ENCODE results near the gene RSBN1L.

- peak in 1 of 2 experiments; percentile 85; a peak in 2 of 4 replicates for TF ChIP-seq REST (IDR thresholded peaks at IDR 0.05; ENCODE audit: insufficient read depth in 1 of 2, low read depth in 2 of 2, low read length in 2 of 2)
- TF ChIP-seq POLR2AphosphoS5 (IDR thresholded peaks at IDR 0.05; ENCODE audit: low read depth, low read length) = no peak
- no peak for TF ChIP-seq TAF1 (IDR thresholded peaks at IDR 0.05; ENCODE audit: borderline replicate concordance, insufficient read depth, low read length)
- no peak for TF ChIP-seq FOXP2 (optimal IDR thresholded peaks at IDR 0.05; ENCODE audit: borderline replicate concordance, extremely low read depth, extremely low read length, insufficient read depth)
- no peak for TF ChIP-seq SIN3A (IDR thresholded peaks at IDR 0.05; ENCODE audit: borderline replicate concordance, insufficient read depth, low read length)
Measured at GRCh38 chr7:77826300-77826699, 130.0 kb downstream of the RSBN1L start.
